Measurements from ENCODE around the gene NFIX.
A peak's percentile ranks its signal among the peaks of the same experiment; 100 is the strongest.

Gene NFIX

DNA sequence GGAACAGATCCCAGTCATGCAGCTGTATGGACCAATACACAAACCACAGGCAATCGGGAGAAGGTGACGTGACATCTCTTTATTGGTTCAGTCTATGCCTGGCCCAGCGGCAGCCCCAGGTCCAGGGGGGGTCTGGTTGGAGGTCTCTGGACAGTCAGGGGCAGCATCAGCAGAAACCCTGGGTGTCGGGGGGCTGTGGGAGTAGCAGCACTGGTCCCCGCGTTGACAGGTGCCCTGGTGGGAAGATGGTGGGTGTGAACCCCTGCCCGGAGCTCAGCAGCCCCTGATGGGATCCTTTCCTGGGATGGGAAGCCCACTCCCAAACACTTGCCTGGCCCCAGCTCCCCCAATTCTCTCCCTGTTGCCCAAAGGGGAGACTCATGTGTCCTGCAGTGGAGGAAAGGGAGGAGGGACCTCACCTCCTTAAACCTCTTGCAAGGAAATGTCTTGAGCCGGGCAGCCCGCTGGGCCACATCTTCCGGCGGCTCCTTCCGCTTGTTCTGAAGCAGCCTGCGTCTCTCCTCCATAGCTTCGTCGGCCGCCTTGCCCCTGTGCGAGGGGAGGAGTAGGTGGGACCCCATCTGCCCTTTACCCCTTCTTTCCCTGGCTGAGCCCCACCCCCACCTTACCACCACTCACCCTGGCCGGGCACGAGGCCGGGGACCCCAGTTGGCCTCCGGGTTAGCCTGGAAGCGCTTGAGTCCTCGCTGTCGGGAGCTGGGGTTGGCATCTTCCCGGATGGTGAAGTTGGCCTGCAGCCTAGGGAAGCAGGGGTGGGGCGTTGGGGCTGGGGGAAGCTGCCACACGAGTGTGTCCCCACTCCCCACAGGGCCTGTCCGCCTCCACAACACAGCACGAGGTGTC is 109.8 kb downstream of the NFIX start:
- DNase-seq (ENCODE audit: low spot score): no peak

DNA sequence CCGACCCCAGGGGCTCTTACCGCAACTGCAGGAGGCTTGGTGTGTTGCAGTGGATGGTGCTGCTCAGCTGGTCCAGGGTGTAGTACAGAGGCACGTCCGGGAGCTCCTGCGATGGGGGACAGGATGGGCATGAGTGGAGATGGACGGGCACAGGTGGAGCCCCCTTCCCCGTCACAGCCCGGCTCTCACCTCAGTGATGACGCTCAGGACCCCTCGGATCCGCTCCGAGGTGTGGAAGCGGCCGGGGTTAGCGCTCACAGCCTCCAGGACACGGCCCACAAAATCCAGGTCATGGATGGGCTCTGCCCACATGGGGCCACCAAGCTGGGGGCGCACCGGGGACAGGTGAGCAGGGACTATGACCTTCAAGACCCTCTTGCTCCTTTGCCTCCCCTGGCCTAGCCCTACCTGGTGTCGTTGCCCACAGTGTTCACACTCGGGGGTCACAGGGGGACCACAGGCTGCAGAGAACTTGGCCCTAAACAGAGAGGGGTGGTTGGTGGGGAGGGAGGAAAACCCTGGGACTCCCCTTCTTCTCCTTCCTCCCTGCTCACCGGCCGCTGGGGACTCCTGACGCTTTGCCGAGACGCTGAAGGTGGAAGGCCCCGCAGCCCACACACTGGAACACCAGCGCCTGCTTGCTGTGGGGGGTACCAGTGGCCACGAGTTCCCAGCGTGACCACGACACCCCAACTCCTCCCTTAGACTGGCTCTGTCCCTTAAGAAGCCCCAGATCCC is 114.3 kb downstream of the NFIX start:
- DNase-seq (ENCODE audit: low spot score): no peak

DNA sequence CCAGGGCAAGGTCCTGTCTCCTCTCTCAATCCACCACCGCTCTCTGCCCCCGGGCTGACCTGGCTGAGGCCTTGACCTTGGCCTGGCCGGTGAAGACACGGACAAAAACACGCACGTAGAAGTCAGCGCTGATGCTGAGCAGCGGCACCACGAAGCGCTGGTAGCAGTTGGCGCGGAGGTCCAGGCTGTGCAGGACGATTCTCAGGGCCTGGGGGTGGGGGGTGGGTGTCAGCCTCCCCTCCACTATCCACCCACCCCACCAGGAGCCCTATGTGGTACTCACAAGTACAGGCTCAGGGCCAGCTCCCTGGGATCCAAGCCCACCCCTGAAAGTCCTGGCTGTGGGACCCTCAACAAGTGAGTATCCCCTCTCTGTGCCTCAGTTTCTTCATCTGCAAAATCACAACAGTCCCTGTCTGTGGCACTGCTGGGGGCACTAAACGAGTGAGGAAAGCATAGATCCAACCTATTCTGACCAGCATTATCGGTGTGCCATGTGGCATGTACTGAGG is 114.9 kb downstream of the NFIX start:
- no peak for DNase-seq (ENCODE audit: low spot score)

DNA sequence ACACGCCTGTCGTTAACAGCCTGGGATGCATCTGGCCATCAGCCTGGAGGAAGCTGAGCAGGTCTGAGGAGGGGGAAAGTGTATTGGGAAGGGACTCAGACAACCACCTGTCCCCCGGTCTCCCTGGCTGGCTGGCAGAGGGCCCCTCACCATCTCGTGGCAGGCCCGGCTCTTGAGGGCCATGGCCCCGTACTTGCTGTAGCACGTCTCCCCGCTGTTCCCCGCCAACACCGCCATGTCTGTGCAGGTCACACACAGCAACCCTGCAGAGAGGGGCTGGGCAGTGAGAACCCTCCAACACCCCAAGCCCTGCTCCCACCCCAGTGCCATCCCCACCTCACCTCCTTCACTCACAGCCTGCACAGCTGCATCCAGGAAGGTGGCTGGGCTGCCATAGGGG is 117.3 kb downstream of the NFIX start:
- DNase-seq (ENCODE audit: low spot score): no peak

DNA sequence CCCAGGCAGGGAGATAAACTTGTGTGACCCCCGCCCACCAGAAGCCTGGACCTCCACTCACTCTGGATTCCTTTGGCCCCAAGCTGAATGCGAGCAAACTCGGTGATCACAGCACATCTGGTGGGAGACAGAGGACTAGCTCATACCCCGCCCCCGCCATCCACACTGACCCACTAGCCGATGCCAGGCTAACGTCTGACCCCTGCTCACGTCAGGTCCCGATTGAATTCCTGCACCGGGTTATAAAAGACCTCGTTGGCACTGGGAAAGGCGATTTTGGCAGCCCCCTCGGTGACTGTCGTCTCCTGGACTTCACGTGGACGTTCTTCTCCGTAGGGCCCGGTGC is 120.6 kb downstream of the NFIX start:
- no peak for DNase-seq (ENCODE audit: low spot score)

DNA sequence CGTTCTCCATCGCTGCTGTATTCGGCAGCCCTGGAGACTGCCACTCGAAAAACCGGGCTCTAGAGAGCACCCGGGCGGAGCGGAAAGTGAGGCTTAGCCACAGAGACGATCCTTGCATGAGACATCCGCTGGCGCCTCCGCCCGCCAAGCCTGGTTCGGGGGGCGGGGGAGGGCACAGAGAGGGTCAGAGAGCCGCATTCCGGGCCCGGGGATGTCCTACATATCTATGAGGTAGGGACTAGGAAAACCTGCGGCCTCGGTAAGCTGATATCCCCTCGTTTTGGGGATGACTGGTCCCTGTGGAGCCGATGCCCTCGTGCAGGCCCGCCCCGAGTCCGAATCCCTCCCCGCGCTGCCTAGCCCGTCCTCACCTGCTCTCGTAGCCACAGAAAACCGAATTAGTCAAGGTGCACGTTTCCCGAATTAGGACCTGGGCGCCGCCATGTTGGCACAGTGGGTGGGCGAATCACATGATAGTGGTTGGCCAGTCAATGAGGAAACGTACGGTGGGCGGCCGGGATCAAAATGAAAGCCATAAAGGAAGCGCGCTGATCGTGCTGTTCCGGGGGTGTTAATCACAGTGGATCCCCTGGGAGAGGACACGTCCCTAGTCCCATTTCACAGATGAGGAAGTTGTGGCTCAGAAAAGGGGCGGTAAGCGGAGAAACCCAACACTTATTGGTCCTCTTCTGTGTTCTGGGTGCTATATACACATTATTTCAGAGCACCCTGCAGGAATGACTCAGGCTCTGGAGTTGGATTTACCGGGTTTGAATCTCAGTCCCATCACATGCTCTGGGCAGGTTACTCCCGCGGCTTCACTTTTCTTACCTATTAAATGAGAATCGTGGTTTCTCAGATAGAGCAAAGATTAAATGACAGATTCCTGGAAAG is 121.3 kb downstream of the NFIX start, which contains the start of gene TRMT1:
Gene TRMT1, minus strand, starts transcription at position 459 of the 894 bp plus-strand sequence. Its CDS starts 341 bp downstream, at position 118.
- peak; percentile 98 for DNase-seq (ENCODE audit: low spot score)

DNA sequence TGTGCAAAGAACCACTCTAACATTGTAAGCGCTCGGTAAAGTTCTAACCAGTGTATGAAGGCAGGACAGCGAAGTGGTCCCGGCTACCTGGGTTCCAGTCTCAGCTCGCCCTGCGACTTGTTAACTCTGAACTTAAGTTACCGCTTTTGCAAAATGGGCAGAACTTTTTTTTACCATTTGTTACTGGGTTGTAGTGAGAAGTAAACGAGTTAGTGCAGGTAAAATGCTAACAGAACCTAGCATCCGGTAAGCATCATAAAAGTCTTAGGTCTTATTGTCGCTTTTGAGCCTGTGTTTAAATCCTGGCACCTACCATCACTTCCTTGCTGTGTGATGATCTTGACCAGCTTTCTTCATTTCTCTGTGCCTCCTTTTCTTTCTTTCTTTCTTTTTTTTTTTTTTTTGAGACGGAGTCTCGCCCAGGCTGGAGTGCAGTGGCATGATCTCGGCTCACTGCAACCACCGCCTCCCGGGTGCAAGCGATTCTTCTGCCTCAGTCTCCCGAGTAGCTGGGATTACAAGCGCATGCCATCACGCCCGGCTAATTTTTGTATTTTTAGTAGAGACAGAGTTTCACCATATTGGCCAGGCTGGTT is 122.0 kb downstream of the NFIX start:
- DNase-seq (ENCODE audit: low spot score): no peak

DNA sequence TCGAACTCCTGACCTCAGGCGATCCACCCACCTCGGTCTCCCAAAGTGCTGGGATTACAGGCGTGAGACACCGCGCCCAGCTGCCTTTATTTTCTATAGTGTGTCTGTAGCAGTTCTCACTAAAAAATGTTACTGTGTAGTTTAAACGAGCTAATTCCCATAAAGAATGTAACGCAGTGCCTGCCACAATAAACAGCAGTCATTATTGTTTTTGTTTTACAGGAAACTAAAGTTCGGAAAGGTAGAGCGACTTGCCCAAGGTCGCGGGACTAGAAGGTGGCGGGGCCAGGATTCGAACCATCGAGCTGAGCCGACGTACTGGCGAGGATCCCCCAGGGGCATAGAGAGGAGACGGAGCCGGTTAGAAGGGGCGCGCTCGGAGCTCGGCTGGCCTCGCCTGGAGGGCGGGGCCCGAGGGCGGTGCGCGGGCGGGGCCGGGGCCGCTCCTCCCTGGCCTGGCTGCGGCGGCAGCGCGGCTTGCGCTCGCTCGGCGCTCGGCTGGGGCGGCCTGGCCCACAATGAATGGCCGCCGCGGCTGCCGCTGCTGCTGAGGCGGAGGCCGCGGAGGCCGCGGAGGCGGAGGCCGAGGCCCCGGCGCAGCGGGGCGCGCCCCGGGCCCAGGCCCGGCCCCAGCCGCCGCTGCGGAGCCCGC is 122.6 kb downstream of the NFIX start, which contains the start of gene NACC1:
Gene NACC1, plus strand, starts transcription at position 493 of the 652 bp plus-strand sequence. CDS start 16,944 bp downstream, outside the sequence.
- DNase-seq (ENCODE audit: low spot score): peak; percentile 91

DNA sequence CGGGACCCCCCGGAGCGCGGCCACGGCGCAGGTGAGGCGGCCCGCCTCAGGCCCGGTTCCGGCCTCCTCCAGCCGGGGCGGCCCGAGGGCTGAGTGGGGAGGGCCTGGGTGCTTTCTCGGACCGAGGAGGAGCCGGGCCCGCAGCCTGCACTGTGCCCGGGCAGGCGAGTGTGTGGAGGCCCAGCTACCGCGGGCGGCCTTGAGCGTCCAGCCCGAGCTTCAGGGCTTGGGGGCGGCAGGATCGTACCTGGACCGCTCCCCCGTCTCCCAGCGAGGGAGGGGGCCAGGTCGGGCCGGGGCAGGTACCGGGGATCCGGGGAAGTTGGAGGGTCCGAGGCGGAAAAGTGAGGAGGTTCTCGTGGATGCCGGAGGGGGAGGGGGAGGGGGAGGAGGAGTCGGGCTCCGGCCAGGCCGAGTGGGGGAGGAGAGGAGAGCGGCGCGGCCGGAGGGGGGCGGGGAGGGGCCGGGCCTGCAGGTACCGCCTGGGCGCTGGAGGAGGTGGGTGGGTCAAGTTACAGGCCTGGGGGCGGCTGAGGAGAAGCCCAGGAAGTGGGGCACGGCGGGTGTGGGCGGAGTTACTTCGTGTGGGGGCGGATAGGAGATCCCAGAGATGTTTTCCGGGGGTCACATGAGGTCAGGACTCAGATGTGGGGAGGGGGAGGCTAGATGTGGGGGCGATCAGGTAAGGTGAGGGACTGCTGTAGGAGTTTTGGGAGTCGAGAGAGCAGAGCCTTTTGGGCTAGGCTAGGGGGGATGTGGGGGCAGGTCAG is 123.3 kb downstream of the NFIX start:
- peak; percentile 68 for DNase-seq (ENCODE audit: low spot score)

DNA sequence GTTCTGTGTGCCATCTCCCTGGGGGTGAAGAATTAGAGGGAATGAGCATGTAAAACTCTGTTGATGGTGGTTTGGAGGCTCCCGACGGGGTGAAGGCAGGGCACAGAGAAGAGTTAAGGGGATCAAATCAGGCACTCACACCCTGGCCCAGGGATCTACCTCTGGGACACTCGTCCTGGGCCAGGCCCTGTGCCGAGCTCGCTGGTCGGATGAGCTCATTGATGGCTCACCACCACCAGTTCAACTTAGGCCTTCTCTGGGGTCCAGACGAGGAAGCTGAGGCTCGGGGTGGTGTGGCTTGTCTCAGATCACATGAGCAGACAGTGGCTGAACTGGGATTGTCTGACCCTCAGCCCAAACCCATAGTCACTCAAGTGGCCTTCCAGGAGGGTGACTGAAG is 124.4 kb downstream of the NFIX start:
- DNase-seq (ENCODE audit: low spot score): no peak

DNA sequence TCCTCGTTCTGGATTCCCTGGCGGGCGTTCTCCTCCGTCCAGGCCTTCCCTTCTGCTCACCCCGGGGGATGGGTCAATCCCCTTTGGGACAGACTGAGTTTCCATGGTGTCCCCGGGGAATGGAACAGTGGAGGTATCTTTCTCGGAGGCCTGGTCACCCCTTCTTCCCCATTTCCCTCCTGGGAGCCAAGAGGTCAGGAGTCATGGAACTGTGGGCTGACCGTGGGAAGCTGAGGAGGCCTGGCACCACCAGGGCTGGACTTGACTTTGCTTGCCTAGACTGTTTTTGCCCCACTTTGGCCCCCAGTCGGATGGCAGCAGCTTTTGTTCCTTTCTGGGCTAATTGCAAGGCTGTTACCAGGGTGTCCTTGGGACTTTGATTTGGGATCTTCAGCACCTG is 124.8 kb downstream of the NFIX start:
- no peak for DNase-seq (ENCODE audit: low spot score)

DNA sequence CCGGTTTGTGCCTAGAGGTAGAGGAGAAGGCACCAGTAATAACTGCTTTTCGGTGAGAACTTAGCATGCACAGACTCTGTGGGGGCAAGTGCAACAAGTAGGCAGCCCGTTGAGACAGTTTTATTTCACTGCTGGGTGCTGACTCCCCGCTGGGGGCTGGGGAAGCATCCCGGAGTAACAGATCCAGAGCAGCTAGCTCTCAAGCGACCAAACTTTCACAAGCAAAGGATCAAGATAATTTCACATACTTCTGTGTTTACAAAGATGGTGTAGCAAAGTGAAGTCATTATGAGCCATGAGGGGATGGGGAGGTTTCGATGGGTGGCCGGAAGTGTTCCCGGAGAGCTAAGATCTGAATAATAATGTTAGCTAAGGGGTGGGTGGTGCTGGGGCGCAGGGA is 125.5 kb downstream of the NFIX start:
- no peak for DNase-seq (ENCODE audit: low spot score)

DNA sequence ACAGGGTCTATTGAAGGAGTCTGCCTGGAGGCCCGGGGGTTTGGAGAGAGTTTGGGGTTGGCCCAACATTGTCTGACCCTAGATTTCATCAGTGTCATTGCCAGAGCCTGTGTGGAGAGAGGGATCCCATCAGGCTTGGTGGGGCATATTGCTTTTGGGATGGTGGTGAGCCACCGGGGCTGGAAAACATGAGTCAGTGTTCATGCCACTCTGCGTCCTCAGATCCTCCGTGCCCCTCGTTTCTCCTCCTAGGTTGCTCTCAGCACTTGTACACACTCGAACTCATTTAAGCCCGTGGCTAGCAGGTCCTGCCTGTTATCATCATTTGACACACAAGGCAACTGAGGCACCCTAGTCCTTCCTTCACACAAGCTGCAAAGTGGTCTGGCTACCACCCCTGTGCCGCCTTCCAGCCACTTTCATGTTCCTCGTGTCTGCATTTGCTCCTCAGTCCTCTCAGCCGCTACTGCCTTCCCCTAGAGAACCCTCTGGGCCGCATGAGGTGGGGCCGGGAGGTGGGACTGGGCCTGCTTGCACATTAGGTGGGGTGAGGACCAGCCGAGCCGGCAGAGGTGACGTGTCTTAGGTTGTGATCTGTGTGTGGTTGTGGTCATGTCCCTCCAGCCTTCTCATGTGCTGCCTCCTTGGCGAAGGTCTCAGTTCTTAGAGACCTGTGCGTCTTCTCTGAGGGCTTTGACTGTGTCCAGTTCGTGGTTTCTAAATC is 126.4 kb downstream of the NFIX start:
- DNase-seq (ENCODE audit: low spot score): no peak

DNA sequence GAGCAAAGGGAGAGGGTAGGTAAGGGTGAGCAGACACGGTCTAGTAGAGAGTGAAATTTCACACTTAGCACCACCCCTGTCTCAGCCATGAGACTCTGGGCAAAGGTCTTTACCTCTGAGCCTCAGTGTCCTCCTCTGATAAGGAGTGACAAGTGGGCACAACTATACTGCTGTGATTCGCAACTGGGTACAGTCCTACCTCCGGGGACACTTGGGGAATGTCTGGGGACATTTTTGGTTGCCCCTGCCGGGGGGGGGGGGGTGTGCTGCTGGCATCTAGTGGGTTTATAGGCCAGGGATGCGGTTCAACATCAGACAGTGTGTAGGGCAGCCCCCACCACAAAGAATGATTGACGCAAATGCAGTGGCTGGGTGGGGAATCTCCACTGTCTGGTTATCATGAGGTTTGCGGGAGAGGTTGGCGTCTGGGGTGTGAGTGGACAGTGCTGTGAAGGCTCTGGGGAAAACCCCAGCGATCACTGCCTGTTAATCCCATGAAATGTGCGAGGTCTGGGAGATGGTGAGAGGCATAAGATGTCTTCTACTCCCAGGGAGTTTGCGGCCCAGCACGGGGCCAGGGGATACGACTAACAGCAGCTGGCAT is 127.1 kb downstream of the NFIX start:
- DNase-seq (ENCODE audit: low spot score): no peak

DNA sequence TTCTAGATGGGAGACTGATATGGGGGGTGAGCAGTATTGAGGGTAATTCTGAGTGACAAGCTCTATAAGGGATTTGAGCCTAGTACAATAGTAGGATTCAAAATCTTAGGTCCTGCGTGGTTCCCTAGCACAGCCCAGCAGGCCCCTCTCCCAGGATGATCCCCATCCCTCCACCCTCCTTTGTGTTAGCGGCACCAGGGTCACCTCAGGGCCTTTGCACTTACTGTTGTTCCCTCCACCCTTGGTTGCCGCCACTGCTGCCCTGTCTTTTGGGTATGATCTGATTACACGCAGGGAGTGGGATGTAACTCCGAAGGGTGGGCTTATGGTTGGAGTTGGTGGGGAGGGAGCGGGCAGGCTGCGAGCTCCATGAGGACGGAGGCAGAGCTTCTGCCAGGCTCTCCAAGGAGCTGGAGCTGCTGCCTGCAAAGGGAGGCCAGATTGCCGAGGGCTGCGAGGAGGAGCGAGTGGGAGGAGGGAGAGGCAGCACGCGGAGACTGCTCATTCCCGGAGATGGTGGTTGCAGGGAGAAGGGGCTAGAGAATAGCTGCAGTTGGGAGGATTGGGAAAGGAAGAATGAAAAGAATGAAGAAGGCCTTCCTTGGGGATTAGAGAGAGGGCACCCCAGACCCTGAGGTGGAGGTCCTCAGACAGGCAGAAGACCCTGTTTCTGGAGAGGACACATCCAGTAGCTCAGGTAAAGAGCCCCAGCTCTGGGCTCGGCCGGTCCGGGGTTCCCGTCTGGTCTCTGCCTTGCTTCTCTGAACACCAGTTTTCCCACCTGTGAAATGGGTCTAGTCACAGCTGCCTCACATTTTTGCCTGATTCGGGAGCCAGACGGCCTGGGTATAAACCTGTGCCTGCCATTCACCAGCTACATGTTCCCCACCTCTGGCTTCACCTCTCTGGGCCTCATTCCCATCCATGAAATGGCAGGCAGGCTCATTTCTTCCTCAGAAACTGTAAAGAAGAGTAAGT is 128.0 kb downstream of the NFIX start:
- no peak for DNase-seq (ENCODE audit: low spot score)

DNA sequence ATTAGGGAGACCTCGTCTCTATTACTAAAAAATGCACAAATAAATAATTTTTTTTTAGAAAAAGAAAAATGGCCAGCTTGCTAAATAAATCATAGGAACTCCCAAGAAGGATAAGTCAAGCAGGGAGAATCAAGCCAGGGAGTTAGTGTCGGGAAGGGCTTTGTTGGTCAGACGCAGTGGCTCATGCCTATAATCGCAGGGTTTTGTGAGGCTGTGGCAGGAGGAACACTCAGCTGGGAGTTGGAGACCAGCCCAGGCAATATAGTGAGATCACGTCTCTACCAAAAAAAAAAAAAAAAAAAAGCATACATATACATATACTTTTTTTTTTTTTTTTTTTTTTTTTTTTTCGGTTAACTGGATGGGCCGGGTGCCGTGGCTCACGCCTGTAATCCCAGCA is 131.8 kb downstream of the NFIX start:
- no peak for DNase-seq (ENCODE audit: low spot score)

DNA sequence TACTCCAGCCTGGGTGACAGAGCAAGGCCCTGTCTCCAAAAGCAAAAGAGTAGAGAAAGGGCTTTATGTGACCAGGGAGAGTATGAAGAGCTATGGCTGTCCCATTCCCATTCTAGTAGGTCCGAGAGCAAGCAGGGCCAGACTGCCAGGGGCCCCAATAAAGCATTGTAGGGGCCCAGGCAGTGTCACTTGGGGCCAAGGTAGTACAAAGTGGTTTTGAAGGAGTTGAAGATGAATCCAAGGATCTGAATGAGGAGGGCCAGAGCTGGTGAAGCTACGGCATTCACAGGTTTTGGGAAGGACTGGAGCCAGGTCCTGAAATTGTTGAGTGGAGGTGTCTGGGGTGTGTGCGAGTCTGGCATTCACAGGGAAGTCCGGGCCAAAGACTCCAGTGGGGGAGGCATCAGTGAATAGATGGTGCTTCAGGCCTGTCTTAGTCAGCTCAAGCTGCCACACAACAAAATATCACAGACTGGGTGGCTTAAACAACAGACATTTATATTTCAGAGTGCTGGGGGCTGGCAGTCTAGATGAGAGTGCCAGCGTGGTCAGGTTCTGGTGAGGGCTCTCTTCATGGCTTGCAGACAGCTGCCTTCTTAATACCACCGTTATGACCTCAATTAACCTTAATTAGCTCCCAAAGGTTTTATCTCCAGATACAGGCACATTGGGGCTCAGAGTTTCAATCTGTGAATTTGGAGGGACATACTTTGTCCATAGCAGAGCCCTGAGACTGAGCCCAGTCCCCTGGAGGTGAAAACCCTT is 132.7 kb downstream of the NFIX start:
- DNase-seq (ENCODE audit: low spot score): no peak

Measured in HuH-7 (cell line).